ENCODE results near the gene SNCAIP. TPM values are rescaled to one million over a fixed set of nuclear protein-coding genes. Genes with fewer than 3 reads are reported as not detected.

The SNCAIP gene
- total RNA-seq, 4 donors from 2014 or later, result 0.83 to 4.2 (median 2.9) TPM

DNA sequence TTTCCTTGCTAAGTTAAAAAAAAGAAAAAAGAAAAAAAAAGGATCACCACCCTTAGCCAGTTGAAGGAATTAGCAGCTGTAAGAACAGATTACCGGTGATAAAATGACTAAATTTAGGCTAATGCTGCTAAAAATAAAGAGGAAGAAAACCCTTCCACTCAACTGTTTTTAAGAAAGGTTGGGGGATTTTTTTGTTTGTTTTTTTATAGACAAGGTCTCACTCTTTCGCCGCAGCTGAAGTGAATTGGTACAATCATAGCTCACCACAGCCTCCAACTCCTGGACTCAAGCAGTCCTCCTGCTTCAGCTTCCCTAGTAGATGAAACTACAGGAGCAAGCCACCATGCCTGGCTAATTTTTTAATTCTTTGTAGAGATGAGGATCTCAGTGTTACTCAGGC is 101.7 kb downstream of the SNCAIP start:
- WGBS, result 75% methylated on average over 3 of the region's 3 CpGs
- Histone ChIP-seq H3K27ac (replicated peaks in 1 of 4) (no peak overlapping the region), H3K27me3 (no peaks in the 10 kb centered on the region), H3K4me1 (peaks cover 0 to 8% (median 3%) of the 10 kb centered on the region in 4 donors), H3K36me3 (no peaks in the 10 kb centered on the region), H3K4me3 (no peak overlapping the region), H3K9me3 (no peaks in the 10 kb centered on the region)
- TF ChIP-seq POLR2A (IDR thresholded peaks at IDR 0.05; ENCODE audit: low read depth) (no peak), POLR2AphosphoS5 (IDR thresholded peaks at IDR 0.05) (no peak), EP300 (IDR thresholded peaks at IDR 0.05) (no peak)
- TF ChIP-seq, protein P1, sequence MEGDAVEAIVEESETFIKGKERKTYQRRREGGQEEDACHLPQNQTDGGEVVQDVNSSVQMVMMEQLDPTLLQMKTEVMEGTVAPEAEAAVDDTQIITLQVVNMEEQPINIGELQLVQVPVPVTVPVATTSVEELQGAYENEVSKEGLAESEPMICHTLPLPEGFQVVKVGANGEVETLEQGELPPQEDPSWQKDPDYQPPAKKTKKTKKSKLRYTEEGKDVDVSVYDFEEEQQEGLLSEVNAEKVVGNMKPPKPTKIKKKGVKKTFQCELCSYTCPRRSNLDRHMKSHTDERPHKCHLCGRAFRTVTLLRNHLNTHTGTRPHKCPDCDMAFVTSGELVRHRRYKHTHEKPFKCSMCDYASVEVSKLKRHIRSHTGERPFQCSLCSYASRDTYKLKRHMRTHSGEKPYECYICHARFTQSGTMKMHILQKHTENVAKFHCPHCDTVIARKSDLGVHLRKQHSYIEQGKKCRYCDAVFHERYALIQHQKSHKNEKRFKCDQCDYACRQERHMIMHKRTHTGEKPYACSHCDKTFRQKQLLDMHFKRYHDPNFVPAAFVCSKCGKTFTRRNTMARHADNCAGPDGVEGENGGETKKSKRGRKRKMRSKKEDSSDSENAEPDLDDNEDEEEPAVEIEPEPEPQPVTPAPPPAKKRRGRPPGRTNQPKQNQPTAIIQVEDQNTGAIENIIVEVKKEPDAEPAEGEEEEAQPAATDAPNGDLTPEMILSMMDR (IDR thresholded peaks at IDR 0.05), result no peak
- intact Hi-C loops (cut with DNase I), result loop anchor here (10.0 kb wide), 1 partner anchor 319 kb away; no protein-coding TSS in a partner anchor
- no peak for DNase-seq (ENCODE audit: extremely low spot score)

DNA sequence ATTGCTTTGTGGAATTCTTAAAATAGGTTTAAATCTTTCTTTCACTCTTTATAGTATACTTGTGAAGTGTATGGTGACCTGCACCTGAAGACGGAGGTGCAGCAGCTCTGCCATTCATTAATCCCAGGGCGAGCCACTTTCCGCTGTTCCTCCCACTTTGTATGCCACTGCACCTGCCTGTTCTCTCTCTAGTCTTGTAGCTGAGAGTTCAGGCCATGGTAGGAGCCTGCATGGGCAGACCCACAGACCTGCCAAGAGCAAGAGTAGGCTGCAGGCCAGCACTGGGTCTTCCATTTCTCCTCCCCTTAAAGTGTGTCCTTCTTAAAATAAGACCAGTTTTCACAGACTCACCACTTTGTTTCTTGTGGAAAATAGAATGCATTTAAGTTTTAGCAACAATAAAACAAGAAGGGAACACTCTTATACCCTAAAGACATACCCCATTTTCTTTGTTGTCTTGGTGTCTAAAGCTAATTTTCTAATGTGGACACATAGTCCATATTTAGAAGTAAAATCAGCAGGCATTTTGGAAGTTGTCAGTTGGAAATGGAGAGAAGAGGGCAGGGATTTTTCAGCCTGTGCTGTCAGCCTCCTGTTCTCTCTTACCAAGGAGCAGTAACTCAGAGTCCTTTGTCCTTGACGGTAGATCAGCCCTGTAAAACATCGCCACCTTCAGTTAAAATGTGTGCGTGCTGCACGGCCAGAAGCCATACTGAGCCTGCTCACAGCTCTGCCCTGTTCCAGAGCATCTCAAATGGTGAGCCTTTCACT is 103.2 kb downstream of the SNCAIP start:
- TF ChIP-seq, protein P1 (IDR thresholded peaks at IDR 0.05), result peak; percentile 68 to 82 (median 69)
- TF ChIP-seq EP300 (IDR thresholded peaks at IDR 0.05), result no peak
- Histone ChIP-seq H3K4me3 (no peak overlapping the region), H3K27me3 (no peaks in the 10 kb centered on the region), H3K27ac (replicated peaks in 1 of 4) (no peak overlapping the region), H3K9me3 (no peaks in the 10 kb centered on the region), H3K4me1 (peaks cover 0 to 5% (median 0%) of the 10 kb centered on the region in 4 donors), H3K36me3 (no peaks in the 10 kb centered on the region)
- 49% methylated on average over 7 of the region's 7 CpGs for WGBS
- intact Hi-C loops (cut with DNase I), result loop anchor here (1.0 to 10.0 kb wide), 2 partner anchors 219 to 320 kb away; no protein-coding TSS in a partner anchor
- no peak for DNase-seq (ENCODE audit: extremely low spot score)

DNA sequence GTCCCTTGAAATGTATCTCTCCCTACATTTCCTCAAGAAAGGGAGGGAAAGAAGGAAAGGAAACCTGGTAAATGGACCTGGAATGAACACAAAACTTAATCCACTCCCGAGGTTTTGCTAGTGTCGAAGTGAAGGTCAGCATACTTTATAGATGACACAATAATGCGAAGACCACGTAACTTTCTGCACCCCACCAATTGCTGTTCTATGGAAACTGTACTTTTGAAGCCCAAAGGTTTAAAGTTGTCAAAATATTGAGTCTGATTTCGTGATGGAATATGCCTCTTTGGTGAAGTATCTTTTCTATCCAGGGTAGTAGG is 103.7 kb downstream of the SNCAIP start:
- no peak for DNase-seq (ENCODE audit: extremely low spot score)
- Histone ChIP-seq H3K27ac (replicated peaks in 1 of 4) (no peak overlapping the region), H3K36me3 (no peaks in the 10 kb centered on the region), H3K4me1 (peaks cover 0 to 5% (median 0%) of the 10 kb centered on the region in 4 donors), H3K27me3 (no peaks in the 10 kb centered on the region), H3K9me3 (no peaks in the 10 kb centered on the region), H3K4me3 (no peak overlapping the region)
- TF ChIP-seq POLR2AphosphoS5 (IDR thresholded peaks at IDR 0.05) (no peak), EP300 (IDR thresholded peaks at IDR 0.05) (no peak), POLR2A (IDR thresholded peaks at IDR 0.05; ENCODE audit: low read depth) (no peak)
- TF ChIP-seq, protein P1 (IDR thresholded peaks at IDR 0.05), result no peak
- 76% methylated on average over 5 of the region's 5 CpGs for WGBS
- intact Hi-C loops (cut with DNase I), result loop anchor here (1.0 to 10.0 kb wide), 2 partner anchors 219 to 321 kb away; no protein-coding TSS in a partner anchor

DNA sequence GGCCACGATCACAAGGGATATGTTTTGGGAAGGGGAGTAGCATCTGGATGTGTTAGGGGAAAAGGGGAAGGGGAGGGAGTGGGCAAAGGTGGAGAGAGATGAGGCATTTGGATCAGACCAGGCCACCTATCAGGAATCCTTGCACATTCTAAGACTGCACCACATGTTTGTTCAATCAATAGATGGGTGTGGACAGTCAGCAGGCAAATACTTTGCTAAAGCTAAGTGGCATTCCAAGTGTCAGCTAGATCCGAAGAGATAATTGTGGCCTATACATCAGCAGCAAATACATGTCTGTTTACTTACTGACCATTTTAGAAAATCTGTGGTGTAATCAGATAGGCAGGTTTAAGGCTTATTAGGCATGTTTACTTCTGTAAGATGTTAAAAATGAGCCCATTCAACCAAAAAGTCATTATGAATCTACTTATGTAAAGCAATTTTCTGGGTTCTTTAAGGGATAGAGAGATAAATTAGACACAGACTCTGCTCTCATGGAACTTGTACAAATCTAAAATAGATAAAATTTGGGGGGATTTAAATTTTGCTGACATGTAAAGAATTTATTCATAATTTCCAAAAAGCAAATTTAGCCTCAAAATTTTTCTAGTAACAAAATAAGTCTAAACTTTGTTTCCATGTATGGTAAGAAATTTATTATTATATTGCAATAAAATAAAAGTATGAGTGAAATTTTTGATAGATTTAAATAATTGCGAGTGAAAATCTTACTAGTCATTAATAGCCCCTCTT is 107.3 kb downstream of the SNCAIP start:
- no peak for TF ChIP-seq POLR2A (IDR thresholded peaks at IDR 0.05; ENCODE audit: low read depth)
- no peak for TF ChIP-seq EP300 (IDR thresholded peaks at IDR 0.05)
- TF ChIP-seq POLR2AphosphoS5 (IDR thresholded peaks at IDR 0.05), result no peak
- TF ChIP-seq, protein P1 (IDR thresholded peaks at IDR 0.05), result no peak
- intact Hi-C loops (cut with DNase I), result loop anchor here (10.0 kb wide), 1 partner anchor 325 kb away; no protein-coding TSS in a partner anchor

More for the DNA sequence above, 107.3 kb downstream of the SNCAIP start:
- Histone ChIP-seq H3K36me3 (no peaks in the 10 kb centered on the region), H3K4me3 (no peak overlapping the region), H3K27ac (replicated peaks in 1 of 4) (no peak overlapping the region), H3K27me3 (no peaks in the 10 kb centered on the region), H3K4me1 (peaks cover 0 to 5% (median 0%) of the 10 kb centered on the region in 4 donors), H3K9me3 (no peaks in the 10 kb centered on the region)
- no peak for DNase-seq (ENCODE audit: extremely low spot score)
- WGBS, result 93% methylated on average over 3 of the region's 3 CpGs
